SH-SY5Y (cell line): Measurements from ENCODE around the gene ERFL.

Experiments
- GATA2 ChIP-seq: IDR thresholded peaks from 2 replicates; pipeline ENCODE4 v1.6.1; 2011; ENCODE audit warnings: mild to moderate bottlenecking, low read depth, low read length
- GATA3 ChIP-seq: IDR thresholded peaks from 2 replicates; pipeline ENCODE4 v1.6.1; 2011; ENCODE audit warnings: low read depth, mild to moderate bottlenecking, low read length, moderate library complexity

- TF ChIP-seq GATA2 (no peak), GATA3 (no peak)
Measured at GRCh38 chr19:41915776-41916414, 12.4 kb downstream of the ERFL start.
